ES-I3 (cell line): ENCODE measurements around the gene INPP5A.
"Not testable (repeated sequence)": the region's sequence is repeated elsewhere in the genome, so short reads cannot be mapped to it uniquely, and the experiment has no call there.

Experiments used
- H3K36me3 ChIP-seq: 2 replicates; pipeline ENCODE4 v1.6.1; 2013; ENCODE audit warnings: mild to moderate bottlenecking, low read length, control low read depth, moderate library complexity; ENCODE audit not compliant: insufficient read depth
- H3K4me1 ChIP-seq: 2 replicates; pipeline ENCODE4 v1.6.1; 2013; ENCODE audit warnings: mild to moderate bottlenecking, control low read depth, low read length; ENCODE audit not compliant: insufficient read depth
- H3K9ac ChIP-seq: 2 replicates; pipeline ENCODE4 v1.6.1; 2013; ENCODE audit warnings: low read depth, mild to moderate bottlenecking, low read length, moderate library complexity
- H3K9me3 ChIP-seq: 2 replicates; pipeline ENCODE4 v1.6.1; 2013; ENCODE audit warnings: mild to moderate bottlenecking, low read length, moderate library complexity; ENCODE audit not compliant: control insufficient read depth, insufficient read depth

The INPP5A gene

DNA sequence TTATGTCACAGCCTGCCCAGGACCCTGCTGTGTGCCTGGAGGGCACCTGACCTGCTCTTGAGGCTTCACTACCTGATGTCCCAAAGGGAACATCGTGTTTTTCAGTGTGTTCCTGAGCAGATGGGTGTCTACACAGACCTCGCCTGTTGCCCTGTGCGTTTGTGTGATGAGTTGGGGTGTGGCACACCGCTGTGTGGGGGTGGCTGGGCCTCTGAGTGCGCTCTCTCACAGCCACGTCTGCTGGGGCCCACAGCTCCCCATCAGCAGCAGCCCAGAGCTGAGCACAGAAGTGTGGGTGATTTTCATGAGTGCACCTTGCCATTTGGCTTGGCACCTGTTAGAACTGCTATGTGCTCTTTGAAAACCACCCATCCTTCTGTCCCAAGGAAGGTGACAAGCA, 126.8 kb downstream of the INPP5A start:
- Histone ChIP-seq H3K4me1 (no peaks in the 10 kb centered on the region), H3K36me3 (no peaks in the 10 kb centered on the region), H3K9me3 (no peaks in the 10 kb centered on the region), H3K9ac (no peak overlapping the region)

DNA sequence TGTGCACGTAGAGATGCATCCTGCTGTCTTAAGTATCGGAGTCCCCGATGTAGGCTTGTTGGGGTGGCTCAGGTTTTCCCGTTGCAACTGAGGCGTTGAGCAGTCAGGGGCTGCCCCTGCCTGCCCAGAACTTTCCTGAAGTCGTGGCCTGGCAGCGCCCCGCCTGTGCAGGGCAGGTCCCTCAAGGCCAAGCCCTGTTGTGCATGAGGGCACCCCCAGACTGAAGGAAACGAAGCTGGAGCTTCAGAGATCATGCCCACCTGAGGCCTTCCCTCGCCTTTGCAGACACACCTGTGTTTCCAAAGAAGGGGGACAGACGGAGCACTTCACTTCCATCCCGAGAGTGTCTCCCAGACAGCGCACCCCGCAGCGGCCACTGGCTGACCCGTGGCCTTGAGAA, 127.3 kb downstream of the INPP5A start:
- no peak overlapping the region for H3K9ac ChIP-seq
- H3K9me3 ChIP-seq = no peaks in the 10 kb centered on the region
- H3K4me1 ChIP-seq = no peaks in the 10 kb centered on the region
- H3K36me3 ChIP-seq = no peaks in the 10 kb centered on the region

DNA sequence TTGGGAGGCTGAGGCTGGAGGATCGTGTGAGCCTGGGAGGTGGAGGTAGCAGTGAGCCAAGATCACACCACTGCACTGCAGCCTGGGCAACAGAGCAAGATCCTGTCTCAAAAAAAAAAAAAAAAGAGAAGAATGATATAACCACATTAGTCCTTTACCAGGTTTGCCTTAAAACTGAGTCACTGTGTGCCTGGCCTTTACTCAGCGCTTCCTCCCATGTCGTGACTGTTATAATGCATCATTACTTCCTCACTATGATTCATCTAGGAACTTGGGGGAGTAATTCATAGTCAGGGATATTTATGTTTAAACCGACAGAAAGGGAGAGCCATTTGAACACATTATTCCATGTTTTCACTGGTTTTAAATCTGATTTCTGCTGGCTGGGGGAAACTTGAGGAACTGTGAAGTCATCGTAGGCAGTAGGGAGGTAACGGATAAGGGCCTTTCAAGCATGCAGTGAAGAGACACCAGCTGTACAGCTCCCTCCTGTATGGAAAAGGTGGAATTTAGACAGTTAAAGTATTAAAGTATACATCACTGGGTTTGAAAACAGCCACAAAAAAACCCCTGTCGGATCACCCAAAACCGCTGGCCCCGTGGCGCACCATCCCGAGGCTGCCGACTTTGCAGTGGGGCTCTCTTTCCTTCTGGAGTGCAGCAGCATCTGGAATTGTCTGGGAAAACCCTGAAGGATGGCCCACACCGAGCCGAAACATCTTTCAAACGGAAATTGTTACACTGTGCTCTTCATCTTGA, 128.5 kb downstream of the INPP5A start:
- Histone ChIP-seq H3K9me3 (no peaks in the 10 kb centered on the region), H3K9ac (no peak overlapping the region), H3K36me3 (no peaks in the 10 kb centered on the region), H3K4me1 (no peaks in the 10 kb centered on the region)

DNA sequence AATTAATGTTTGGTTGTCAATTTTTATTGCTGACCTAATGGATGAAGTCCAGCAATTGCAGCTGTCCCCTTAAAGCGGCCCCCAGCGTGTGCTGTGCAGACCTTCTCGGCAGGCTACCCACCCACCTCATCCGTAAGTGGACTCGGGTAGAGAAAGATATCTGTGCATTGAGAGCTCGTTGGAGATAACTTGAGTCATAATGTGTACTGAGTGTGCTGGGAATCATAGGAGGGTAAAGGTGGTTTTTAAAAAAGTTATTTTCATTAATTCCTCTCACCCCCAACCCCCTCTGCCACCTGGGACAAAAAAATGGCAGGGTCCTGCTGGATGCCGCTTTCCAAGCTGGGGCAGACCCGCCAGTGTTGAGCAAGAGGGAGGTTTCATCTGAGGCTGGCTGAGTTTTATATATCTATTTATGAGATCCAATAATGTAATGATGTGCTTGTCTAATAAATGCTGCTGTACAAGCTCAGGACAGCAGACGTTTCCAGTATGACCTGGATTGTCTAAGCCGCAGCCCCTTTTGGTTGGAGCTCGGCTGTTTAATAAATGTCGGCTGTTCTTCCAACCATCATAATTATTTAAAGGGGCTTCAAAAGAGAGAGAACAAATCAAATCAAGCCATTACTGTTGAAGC, 129.2 kb downstream of the INPP5A start:
- Histone ChIP-seq H3K9me3 (no peaks in the 10 kb centered on the region), H3K4me1 (no peaks in the 10 kb centered on the region), H3K36me3 (no peaks in the 10 kb centered on the region), H3K9ac (no peak overlapping the region)

DNA sequence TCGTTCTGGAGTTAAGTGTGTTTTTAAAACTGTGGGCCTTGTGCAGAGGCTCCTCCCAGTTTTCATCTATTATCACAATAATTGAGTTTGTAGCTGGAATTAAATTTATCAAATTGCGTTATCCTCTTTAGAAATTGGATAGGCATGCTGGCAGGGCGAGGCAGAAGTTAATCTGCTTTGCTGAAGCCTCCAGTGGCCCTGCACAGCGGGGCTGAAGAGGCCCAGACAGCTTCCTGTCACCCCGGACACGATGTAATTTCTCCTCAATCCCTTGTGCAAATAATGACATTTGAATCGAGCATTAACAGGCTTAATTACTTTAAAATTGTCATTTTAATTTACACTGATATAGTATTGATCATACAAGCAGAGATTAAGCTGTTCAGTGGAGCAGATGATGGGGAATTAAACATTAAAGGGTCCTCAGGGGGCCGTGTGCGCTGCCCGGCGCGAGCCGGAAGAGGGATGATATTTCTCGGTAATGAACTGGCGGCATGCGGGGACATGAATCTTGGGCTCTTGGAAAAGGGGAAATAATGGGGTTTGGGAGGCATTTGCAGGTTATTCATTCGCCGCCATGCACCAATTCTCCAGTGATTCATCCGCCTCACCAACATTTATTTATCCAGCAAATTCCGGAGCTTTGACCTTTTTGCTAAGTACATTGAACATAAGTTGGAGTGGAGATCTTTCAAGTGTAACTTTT, 129.9 kb downstream of the INPP5A start:
- H3K4me1 ChIP-seq = no peaks in the 10 kb centered on the region
- no peak overlapping the region for H3K9ac ChIP-seq
- H3K36me3 ChIP-seq = no peaks in the 10 kb centered on the region
- H3K9me3 ChIP-seq = no peaks in the 10 kb centered on the region

GRCh38 chr10:132668048-132668394, 130.4 kb downstream of the INPP5A start:
- no peaks in the 10 kb centered on the region for H3K36me3 ChIP-seq
- H3K4me1 ChIP-seq = no peaks in the 10 kb centered on the region
- H3K9me3 ChIP-seq = no peaks in the 10 kb centered on the region
- H3K9ac ChIP-seq = no peak overlapping the region

DNA sequence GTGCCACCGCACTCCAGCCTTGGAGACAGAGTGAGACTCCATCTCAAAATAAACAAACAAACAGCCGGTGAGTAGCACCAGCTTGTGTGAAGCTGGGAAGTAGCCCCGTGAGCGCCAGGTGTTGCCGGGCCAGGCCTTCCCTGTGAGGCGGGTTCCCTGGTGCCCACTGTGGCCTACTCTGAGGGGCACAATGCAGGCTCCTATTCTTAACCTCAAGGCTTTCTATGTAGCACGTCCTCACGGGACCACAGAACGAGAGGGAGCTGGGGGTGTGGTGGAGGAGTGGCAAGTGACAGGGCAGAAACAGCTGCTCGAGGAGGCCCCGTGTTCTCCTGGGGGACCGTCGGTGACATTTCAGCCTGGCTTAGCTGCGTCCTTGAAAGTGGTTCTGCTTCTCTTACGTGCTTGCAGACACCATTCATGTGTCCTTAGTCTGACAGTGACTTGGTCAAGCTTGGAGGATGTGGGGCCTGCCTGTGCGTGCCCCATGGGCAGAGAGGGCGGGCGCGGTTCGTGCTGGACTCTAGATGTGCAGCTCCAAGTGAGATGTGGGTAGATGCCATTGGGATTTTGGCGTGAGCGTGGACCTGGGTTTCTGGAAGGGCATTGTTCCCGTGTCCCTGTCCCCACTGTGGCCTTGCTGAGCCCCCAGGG, 131.7 kb downstream of the INPP5A start:
- Histone ChIP-seq H3K36me3 (no peaks in the 10 kb centered on the region), H3K4me1 (no peaks in the 10 kb centered on the region), H3K9me3 (no peaks in the 10 kb centered on the region), H3K9ac (no peak overlapping the region)

DNA sequence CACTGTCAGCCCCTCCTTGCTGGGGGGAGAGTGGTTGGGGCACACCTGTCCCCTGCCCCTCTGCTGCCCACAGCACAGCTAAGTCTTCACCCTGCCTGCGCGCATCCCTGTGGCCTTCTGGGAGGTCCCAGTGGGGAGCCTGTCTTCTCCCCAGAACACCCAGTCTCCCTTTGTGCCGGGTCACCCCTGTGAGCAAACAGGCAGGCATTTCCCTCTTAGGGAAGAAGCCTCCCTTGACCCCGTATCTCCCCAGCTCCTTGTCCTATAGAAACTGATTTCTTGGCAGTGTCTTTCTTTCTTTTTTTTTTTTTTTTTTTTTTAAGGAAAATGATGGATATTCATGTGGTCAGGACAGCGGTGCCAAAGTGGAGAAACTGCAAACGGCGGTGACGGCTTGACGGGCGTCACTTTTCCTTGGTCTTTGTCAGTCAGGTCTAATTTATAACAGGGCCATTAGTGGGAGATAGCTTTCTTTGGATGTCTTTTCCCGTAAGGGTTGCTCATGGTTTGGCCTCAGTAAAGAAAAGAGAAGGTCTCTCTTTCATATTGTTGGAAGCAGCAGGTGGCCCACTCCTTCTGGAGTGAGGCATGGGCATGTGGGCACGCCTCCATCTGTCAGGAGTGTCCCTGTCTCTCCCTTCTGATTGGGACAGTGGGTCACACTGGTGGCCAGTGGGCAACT, 133.1 kb downstream of the INPP5A start:
- no peak overlapping the region for H3K9ac ChIP-seq
- no peaks in the 10 kb centered on the region for H3K4me1 ChIP-seq
- no peaks in the 10 kb centered on the region for H3K36me3 ChIP-seq
- H3K9me3 ChIP-seq = no peaks in the 10 kb centered on the region

GRCh38 chr10:132671228-132672154, 133.9 kb downstream of the INPP5A start:
- no peaks in the 10 kb centered on the region for H3K36me3 ChIP-seq
- H3K9ac ChIP-seq = no peak overlapping the region
- no peaks in the 10 kb centered on the region for H3K9me3 ChIP-seq

GRCh38 chr10:132673746-132674145, 136.2 kb downstream of the INPP5A start:
- not testable (repeated sequence) for H3K4me1 ChIP-seq, H3K9ac ChIP-seq, H3K36me3 ChIP-seq, H3K9me3 ChIP-seq

More at GRCh38 chr10:132671228-132672154, 133.9 kb downstream of the INPP5A start:
- H3K4me1 ChIP-seq = no peaks in the 10 kb centered on the region

DNA sequence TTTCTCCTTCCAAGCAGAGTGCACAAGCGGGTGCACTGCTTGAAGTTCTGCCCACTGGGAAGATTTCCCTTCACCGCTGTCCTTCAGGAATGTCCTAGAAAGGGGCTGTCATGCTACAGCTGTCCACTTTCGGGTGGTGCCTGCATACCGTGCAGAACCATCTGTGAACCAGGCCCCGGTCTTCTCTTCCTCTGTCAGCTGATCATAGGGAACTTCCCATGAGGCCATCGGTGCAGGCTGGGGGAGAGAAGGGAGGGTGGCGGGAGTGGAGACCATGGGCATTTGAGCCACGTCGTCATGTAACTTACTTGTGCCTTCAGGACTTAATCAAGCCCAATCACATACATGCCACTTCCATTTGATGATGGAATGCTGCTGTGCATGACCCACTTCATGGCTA, 136.7 kb downstream of the INPP5A start:
- H3K4me1 ChIP-seq = no peaks in the 10 kb centered on the region

DNA sequence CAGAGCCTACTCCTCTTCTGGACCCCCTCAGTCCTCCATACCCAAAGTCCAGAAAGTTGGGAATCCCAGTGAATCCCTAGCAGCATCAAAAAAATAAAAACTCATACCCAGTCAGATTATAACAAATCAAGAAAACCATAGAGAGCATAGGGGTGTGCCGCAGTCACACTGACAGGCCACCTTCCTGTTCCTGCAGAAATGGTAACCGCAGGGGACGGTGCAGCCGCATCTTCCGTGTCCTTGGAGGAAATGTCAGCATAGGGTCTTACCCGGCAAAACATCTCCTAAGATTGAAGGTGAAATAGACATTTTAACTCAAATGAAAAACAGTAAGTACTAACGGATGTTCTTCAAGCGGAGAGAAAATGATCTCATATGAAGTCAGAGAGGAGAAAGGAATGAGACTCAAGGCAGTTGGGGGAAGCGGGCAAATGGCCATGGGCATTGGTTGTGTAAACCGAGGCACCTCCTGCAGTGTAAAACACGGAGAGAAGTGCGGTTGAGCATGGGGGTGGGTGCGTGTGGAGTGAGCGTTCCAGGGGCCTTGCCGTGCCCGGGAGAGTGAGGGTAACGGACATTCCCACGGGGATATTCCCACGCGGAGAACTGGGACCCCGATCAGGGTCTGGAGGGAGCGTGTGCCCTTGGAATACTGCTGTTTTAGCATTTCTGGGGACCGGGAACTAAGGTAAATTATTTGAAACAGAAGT, 137.6 kb downstream of the INPP5A start:
- Histone ChIP-seq H3K9ac (no peak overlapping the region), H3K4me1 (no peaks in the 10 kb centered on the region), H3K36me3 (no peaks in the 10 kb centered on the region), H3K9me3 (no peaks in the 10 kb centered on the region)

More for the DNA sequence above, 136.7 kb downstream of the INPP5A start:
- no peaks in the 10 kb centered on the region for H3K36me3 ChIP-seq
- H3K9me3 ChIP-seq = no peaks in the 10 kb centered on the region
- no peak overlapping the region for H3K9ac ChIP-seq
